Measurements from ENCODE around the gene NRG2.

The NRG2 gene

DNA sequence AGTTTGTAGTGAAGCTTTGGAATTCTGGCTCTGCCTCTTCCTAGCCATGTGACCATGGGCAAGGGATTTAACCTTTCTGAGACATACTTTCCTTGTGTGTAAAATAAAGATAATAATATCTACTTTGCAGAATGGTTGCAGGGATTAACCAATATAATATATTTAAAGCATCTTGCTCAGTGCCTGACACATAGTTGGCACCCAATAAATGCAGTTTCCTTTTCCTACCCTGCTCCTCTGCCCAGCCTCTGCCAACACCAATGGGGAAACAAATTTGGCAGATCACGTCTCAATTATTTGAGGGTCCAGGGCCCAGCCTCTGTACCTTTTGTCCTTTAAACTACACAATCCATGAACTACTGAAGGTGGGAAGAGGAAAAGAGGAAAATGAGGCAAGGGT is 91.1 kb downstream of the NRG2 start:
- TF ChIP-seq, protein P1, sequence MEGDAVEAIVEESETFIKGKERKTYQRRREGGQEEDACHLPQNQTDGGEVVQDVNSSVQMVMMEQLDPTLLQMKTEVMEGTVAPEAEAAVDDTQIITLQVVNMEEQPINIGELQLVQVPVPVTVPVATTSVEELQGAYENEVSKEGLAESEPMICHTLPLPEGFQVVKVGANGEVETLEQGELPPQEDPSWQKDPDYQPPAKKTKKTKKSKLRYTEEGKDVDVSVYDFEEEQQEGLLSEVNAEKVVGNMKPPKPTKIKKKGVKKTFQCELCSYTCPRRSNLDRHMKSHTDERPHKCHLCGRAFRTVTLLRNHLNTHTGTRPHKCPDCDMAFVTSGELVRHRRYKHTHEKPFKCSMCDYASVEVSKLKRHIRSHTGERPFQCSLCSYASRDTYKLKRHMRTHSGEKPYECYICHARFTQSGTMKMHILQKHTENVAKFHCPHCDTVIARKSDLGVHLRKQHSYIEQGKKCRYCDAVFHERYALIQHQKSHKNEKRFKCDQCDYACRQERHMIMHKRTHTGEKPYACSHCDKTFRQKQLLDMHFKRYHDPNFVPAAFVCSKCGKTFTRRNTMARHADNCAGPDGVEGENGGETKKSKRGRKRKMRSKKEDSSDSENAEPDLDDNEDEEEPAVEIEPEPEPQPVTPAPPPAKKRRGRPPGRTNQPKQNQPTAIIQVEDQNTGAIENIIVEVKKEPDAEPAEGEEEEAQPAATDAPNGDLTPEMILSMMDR (IDR thresholded peaks at IDR 0.05; ENCODE audit: low read depth, low read length) = no peak
- H3K4me3 ChIP-seq (ENCODE audit: low read depth, low read length) = no peak overlapping the region

DNA sequence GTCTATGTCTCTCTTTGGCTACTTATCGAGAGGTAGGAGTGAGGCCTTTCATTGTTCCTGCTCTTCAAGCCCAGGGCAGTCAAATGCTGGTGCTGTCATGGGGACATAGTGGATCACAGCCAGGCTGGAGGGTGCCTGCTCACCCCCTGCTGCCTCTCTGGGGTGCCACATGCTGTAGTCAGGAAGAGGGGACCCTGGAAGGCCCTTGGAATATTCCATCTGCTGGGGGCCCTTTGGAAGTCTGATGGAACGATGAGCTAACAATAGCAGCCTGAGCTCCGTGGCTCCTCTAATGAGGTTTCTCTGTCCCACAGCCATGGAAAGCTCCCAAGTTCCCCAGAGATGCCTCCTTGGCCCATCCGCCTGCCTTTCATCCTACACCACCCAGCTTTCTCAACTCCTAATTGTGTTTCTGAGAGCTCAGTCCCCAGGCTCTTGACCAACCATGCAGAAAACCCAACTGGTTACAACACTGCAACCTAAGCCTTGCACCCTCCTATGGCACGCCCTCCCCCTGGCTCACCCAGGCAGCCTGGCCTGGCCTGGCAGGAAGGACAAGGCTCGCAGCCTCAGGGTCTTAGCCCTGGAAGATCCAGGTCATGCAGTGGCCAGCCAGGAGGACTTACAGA is 91.7 kb downstream of the NRG2 start:
- H3K4me3 ChIP-seq (ENCODE audit: low read depth, low read length) = no peak overlapping the region
- TF ChIP-seq, protein P1 (IDR thresholded peaks at IDR 0.05; ENCODE audit: low read depth, low read length) = no peak

DNA sequence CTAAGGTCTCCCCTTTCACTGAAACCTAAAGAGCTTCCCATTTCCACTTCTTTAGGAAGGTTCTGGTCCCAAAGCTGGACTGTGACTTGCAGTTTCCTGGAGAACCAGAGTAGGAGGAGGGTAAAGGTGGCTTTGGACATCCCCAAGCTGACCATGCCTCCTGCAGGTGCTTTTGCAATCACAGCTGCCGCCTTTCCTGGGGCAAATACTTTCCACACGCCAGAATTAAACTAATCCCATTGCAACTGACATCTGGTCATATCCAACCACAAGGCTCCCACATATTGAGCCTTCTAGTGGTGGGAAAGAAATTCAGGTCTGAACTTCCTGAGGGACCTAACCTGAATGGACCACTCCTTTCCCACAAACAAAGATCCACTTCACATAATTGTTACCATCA is 92.7 kb downstream of the NRG2 start:
- H3K4me3 ChIP-seq (ENCODE audit: low read depth, low read length) = no peak overlapping the region
- TF ChIP-seq, protein P1 (IDR thresholded peaks at IDR 0.05; ENCODE audit: low read depth, low read length) = no peak

DNA sequence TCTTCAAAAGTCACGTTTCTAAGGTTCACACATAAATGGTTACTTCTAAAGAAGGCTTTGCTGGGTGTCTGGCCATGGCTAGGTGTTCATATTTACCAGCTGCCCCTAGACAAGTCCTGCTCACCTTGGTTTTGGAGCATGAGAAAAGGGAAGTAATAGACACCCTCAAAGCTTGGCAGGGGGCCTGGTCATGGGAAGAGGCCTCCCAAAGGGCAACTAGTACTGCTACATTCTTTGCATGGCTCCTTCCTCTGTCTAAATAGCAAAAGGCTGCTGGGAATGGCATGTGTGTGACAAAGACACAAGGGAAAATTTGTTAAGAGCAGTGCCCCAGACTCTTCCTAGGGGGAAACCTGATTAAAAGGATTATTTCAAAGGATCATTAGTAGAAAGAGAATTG is 93.4 kb downstream of the NRG2 start:
- no peak overlapping the region for H3K4me3 ChIP-seq (ENCODE audit: low read depth, low read length)
- TF ChIP-seq, protein P1 (IDR thresholded peaks at IDR 0.05; ENCODE audit: low read depth, low read length) = no peak

DNA sequence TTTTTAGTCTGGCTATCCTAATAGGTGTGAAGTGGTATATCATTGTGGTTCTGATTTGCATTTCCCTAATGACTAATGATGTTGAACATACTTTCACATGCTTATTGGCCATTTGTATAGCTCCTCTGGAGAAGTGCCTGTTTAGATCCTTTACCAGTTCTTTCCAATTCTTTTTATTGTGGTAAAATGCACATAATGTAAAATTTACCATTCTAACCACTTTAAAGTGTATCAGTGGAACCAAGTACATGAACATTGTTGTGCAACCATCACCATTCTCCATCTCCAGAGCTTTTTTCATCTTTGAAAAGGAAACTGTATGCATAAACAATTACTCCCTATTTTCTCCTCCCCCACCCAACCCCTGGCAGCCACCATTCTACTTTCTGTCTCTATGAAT is 95.4 kb downstream of the NRG2 start:
- TF ChIP-seq, protein P1 (IDR thresholded peaks at IDR 0.05; ENCODE audit: low read depth, low read length) = no peak
- no peak overlapping the region for H3K4me3 ChIP-seq (ENCODE audit: low read depth, low read length)

DNA sequence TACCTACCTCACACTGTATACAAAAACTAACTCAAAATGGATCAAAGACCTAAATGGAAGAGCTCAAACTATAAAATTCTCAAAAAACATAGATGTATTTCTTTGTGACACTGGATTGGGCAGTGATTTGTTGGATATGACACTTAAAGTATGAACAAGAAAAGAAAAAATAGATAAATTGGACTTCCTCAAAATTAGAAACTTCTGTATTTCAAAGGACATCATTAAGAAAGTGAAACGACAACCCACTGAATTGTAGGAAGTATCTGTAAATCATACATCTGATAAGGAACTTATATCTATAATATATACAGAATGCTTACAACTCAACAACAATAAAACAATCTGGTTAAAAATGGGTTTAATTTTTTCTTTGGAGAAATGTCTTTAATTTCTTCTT is 96.7 kb downstream of the NRG2 start:
- TF ChIP-seq, protein P1 (IDR thresholded peaks at IDR 0.05; ENCODE audit: low read depth, low read length) = no peak
- no peak overlapping the region for H3K4me3 ChIP-seq (ENCODE audit: low read depth, low read length)

DNA sequence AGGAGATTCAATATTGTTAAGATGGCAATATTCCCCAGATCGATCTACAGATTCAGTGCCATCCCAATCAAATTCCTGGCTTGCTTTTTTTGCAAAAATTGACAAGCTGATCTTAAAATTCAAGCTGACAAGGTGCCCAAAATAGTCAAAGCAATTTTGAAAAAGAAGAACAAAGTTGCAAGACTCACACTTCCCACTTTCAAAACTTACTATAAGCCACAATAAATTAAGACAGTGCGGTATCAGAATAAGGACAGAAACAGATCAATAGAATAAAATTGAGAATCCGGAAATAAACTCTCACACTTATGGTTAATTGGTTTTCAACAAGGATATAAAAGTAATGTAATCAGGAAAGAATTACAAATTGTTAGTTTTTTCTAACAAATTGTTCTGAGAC is 97.1 kb downstream of the NRG2 start:
- no peak overlapping the region for H3K4me3 ChIP-seq (ENCODE audit: low read depth, low read length)
- TF ChIP-seq, protein P1 (IDR thresholded peaks at IDR 0.05; ENCODE audit: low read depth, low read length) = no peak
